ENCODE data around the gene CTNNA2.

CTNNA2 gene

GRCh38 chr2:80461505-80462197, 948.8 kb downstream of the CTNNA2 start:
- DNase-seq: no peak

DNA sequence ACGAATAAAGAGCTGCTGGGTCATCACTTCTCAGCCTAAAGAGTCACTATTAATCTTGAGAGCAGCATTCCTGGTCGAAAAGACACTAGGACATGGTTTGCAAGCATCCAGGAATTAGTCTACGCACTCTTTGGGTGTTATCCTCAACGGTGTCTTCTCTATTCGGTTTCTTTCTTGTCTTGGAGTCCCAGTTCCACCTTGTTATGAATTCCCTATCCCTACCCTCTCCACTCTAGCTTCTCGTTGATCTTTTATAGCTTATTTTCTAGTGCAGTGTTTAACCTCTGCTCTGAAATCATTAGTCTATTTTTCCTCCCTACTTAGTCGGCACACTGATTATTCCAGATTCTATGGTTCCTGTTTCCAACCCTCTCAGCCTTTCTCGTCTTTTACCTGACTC, 949.8 kb downstream of the CTNNA2 start:
- DNase-seq: no peak

- no peak for DNase-seq
Measured at GRCh38 chr2:80464275-80464674, 951.4 kb downstream of the CTNNA2 start.

- DNase-seq: no peak
Measured at GRCh38 chr2:80467262-80467811, 954.5 kb downstream of the CTNNA2 start.

DNA sequence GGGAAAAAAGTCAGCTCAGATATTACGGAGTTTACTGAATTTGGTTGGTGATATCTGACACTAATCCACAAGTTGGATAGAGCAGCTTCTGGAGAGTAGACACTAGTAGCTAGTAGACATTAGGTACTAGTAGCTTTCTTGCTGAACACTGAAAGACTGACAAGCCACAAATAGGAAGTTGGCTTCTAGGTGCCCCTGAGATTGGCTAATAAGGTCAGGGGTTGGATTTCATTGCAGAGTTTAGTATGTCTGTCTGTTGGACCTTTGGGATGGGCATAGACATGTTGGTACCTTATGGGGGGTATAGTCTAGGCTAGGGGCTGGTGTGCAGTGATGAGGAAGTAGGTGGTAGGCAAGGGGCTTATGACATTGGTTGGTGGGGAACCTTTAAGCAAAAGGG, 956.6 kb downstream of the CTNNA2 start:
- no peak for DNase-seq

DNA sequence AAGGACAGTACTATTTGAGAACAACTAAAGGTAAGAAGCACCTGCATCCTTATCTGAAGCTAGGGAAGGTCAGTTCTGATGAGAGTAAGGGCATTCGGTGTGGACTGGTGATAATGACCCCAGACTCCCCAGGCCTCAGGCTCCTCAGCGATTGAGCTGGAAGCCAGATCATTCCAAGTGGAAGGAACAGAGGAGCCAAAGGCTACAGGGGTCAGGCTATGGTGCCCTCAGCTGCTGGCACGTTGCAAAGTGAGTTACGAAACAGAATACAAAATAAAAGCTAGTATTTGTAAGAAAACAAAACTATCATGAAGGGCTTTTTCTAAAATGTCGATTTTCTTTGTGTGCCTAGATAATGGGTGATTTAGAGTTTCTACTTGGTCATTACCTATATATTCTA, 960.2 kb downstream of the CTNNA2 start:
- no peak for DNase-seq

GRCh38 chr2:80473796-80474195, 960.9 kb downstream of the CTNNA2 start:
- DNase-seq: no peak

- DNase-seq: no peak
Measured at GRCh38 chr2:80475970-80476369, 963.1 kb downstream of the CTNNA2 start.

GRCh38 chr2:80476535-80477117, 963.8 kb downstream of the CTNNA2 start:
- DNase-seq: no peak

GRCh38 chr2:80482276-80482675, 969.4 kb downstream of the CTNNA2 start:
- no peak for DNase-seq

DNA sequence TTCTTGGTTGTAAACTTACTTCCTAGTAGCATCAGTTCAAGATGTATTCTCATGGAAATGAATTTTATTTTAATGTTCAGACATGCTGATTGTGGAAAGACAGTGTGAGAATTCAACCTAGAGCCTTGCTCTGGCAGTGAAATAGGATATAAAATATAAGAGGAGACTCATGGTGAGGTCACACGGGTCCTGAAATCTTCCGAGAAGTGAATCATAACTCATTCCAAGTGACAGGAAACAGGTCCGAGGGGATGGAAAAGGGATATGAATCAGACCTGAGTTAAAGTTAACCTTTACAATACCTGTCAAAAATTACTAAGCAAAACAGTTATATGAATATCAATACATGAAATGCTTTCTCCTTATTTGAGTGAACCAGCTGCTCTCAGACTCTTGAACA, 976.9 kb downstream of the CTNNA2 start:
- DNase-seq: no peak

DNA sequence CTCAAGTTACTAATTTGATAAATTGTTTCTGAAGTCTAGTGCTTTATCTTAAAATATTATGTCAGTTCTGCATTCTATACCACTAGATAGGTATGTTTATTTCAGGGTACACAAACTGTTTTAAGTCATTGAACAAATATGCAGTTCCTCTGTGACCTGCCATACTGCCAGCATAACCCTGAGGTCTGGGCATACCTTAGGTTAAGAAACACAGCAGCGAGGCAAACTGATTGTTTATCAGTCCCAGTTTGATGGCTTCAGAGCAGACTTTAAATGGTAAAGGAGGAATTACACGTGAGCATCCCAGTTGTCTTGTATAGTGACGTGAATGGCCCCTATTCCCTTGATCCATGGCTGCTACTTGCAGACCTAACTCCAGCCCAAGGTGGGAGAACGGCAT, 978.1 kb downstream of the CTNNA2 start:
- DNase-seq: no peak

DNA sequence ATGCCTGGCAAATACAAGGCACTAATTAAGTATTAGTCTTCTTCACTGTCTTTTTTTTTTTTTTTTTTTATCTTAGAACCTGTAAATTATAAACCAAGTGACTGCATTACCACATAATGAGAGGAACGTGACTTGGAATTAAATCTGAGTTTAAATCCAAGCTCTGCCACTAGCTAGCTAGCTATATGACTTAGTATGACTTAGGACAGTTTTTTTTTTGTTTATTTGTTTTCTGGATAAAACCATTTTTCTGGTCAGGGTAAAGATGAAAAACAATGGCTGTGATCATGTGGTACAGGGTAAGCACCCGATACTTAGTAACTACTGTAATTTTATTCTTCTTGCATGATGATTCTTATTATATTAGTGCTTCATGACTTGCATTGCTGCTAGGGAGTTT, 983.5 kb downstream of the CTNNA2 start:
- no peak for DNase-seq

DNA sequence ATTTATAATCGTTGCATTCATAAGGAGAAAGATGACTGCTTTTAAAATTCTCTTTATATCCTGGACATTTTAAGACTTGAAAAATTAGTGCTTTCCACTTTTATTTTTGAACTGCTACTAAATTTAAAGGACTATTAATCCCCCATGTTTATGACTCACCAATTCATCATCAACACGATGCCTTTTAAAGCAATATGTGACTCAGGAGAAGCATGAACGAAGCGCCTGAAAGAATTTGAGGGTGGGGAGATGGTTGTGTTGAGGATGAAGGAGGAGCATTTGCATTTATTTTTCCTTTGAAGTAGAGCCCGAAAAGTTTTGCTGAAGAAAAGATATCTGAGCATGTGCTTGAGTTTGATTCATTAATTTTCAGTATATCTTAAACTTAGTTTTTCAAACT, 983.9 kb downstream of the CTNNA2 start:
- no peak for DNase-seq

DNA sequence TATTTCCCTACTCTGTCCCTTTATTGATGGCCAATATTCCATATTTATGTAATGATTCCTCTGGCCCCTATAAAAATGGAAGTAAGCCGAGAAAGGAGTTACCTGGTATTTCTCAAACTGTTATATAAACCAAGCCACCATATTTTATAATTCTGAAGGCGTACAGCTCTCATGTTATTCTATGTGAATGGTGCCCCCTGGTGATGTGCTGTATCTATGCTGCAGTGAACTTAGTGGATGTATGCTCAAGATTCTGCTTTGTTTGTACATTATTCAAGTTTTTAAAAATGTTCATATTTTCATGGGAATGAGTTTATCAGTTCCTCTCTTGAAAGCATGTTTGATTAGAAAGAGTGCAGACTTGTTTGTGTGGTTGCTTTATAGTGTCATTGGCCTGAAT, 986.2 kb downstream of the CTNNA2 start:
- peak; percentile 17 for DNase-seq

- DNase-seq: no peak
Measured at GRCh38 chr2:80501874-80502624, 989.2 kb downstream of the CTNNA2 start.

GRCh38 chr2:80506563-80506962, 993.7 kb downstream of the CTNNA2 start:
- no peak for DNase-seq

GRCh38 chr2:80510716-80511115, 997.9 kb downstream of the CTNNA2 start:
- DNase-seq: no peak

GRCh38 chr2:80515964-80516363, 1003.1 kb downstream of the CTNNA2 start:
- no peak for DNase-seq

GRCh38 chr2:80517316-80517715, 1004.5 kb downstream of the CTNNA2 start:
- no peak for DNase-seq

DNA sequence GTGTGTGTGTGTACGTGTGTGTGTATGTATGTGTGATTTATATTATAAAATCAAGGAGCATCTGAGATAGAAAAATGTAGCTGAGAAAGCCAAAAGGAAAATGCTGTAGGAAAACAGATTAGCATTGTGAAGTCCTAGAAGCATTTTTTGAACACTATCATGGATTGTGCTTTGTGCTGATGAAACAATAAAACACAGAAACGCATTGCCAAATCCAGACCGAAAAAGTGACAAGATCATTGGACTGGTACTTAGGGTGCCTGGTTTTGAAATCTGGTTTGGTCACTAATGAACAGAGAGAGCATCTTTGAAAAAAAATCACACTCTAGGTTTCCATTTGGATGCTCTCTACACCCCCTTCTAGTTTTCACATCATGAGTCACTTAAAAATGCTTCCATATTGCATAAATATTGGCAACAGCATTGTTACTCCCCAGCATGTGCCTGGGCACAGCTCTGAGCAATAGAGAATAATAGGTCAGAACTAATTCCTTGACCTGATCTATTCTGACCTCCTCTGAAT, 1006.3 kb downstream of the CTNNA2 start:
- no peak for DNase-seq

- DNase-seq: no peak
Measured at GRCh38 chr2:80519699-80520291, 1006.9 kb downstream of the CTNNA2 start.

GRCh38 chr2:80525152-80525551, 1012.3 kb downstream of the CTNNA2 start:
- DNase-seq: no peak
